HEK293 (cell line): Measurements from ENCODE around the gene REV3L.

Experiments used
- CTCF ChIA-PET: fragments of 350-600 bp; formaldehyde crosslinking; extraction: SDS; loops from one replicate; lab custom pipeline; 2021; ENCODE audit warnings: antibody characterized with exemption; lab: Yijun Ruan, JAX
- POLR2A ChIA-PET: fragments of 300-600 bp; formaldehyde crosslinking; extraction: SDS; loops from one replicate; lab custom pipeline; 2020; ENCODE audit warnings: antibody characterized with exemption, inconsistent platforms; lab: Yijun Ruan, JAX
- H3K27ac ChIP-seq: fragments of 200-500 bp; sonication (Bioruptor generic); 2 replicates; pipeline ENCODE4 v1.5.1; 2014; ENCODE audit warnings: low read depth, low read length, control low read depth, inconsistent platforms; ENCODE audit errors: extremely low read depth
- H3K36me3 ChIP-seq, 2 experiments: fragments of 200-500 bp in 1 of 2; sonication (Bioruptor generic) in 1 of 2; 1 replicate in 1 of 2; 2 replicates in 1 of 2; pipeline ENCODE4 v1.5.1; 2014 to 2017; ENCODE audit warnings: inconsistent platforms in 2 of 2, low read length in 2 of 2; ENCODE audit not compliant: control insufficient read depth in 2 of 2, insufficient read depth in 1 of 2
- H3K4me1 ChIP-seq: fragments of 200-500 bp; sonication (Bioruptor generic); 2 replicates; pipeline ENCODE4 v1.5.1; 2014; ENCODE audit warnings: mild to moderate bottlenecking, low read length, inconsistent platforms; ENCODE audit not compliant: control insufficient read depth, insufficient read depth
- H3K4me3 ChIP-seq: 2 replicates; pipeline ENCODE4 v1.5.1; 2011; ENCODE audit warnings: low read depth, mild to moderate bottlenecking, control low read depth, low read length, moderate library complexity
- H3K9me3 ChIP-seq: fragments of 200-500 bp; sonication (Bioruptor generic); 2 replicates; pipeline ENCODE4 v1.5.1; 2014; ENCODE audit warnings: low read depth, low read length, inconsistent platforms; ENCODE audit not compliant: control insufficient read depth, insufficient read depth
- EGR2 ChIP-seq: fragments of 450-650 bp; formaldehyde crosslinking; IDR thresholded peaks from 2 replicates; pipeline ENCODE4 v1.5.1; 2016; ENCODE audit warnings: low read depth, missing biosample characterization, missing genetic modification characterization
- FEZF1 ChIP-seq: fragments of 450-650 bp; formaldehyde crosslinking; IDR thresholded peaks from 2 replicates; pipeline ENCODE4 v1.5.1; 2016; ENCODE audit warnings: missing biosample characterization, missing genetic modification characterization
- GFI1B ChIP-seq: fragments of 450-650 bp; formaldehyde crosslinking; IDR thresholded peaks from 2 replicates; pipeline ENCODE4 v1.5.1; 2016; ENCODE audit warnings: missing biosample characterization, missing genetic modification characterization
- GLIS2 ChIP-seq: fragments of 450-650 bp; formaldehyde crosslinking; IDR thresholded peaks from 2 replicates; pipeline ENCODE4 v1.5.1; 2016; ENCODE audit warnings: missing biosample characterization, missing genetic modification characterization
- HOXC10 ChIP-seq: sonication (generic); formaldehyde crosslinking; IDR thresholded peaks from 2 replicates; pipeline ENCODE4 v1.8.1; 2023; ENCODE audit warnings: mild to moderate bottlenecking, missing genetic modification reagents
- KLF17 ChIP-seq: fragments of 450-650 bp; formaldehyde crosslinking; IDR thresholded peaks from 2 replicates; pipeline ENCODE4 v1.5.1; 2016; ENCODE audit warnings: missing biosample characterization, missing genetic modification characterization
- MZF1 ChIP-seq: fragments of 450-650 bp; formaldehyde crosslinking; IDR thresholded peaks from 2 replicates; pipeline ENCODE4 v1.5.1; 2017; ENCODE audit warnings: missing biosample characterization, missing genetic modification characterization, borderline replicate concordance
- SP3 ChIP-seq: fragments of 450-650 bp; formaldehyde crosslinking; IDR thresholded peaks from 2 replicates; pipeline ENCODE4 v1.5.1; 2016; ENCODE audit warnings: missing biosample characterization, missing genetic modification characterization
- ZBTB49 ChIP-seq: fragments of 450-650 bp; formaldehyde crosslinking; IDR thresholded peaks from 2 replicates; pipeline ENCODE4 v1.5.1; 2016; ENCODE audit warnings: missing biosample characterization, missing genetic modification characterization, low read depth
- ZFP3 ChIP-seq: fragments of 450-650 bp; formaldehyde crosslinking; IDR thresholded peaks from 2 replicates; pipeline ENCODE4 v1.5.1; 2016; ENCODE audit warnings: low read depth, missing biosample characterization, missing genetic modification characterization
- ZFP41 ChIP-seq: fragments of 450-650 bp; formaldehyde crosslinking; IDR thresholded peaks from 2 replicates; pipeline ENCODE4 v1.5.1; 2016; ENCODE audit warnings: missing biosample characterization, missing genetic modification characterization, borderline replicate concordance
- ZNF280C ChIP-seq: fragments of 450-650 bp; formaldehyde crosslinking; IDR thresholded peaks from 2 replicates; pipeline ENCODE4 v1.5.1; 2016; ENCODE audit warnings: missing biosample characterization, missing genetic modification characterization
- ZNF302 ChIP-seq: fragments of 450-650 bp; formaldehyde crosslinking; IDR thresholded peaks from 2 replicates; pipeline ENCODE4 v1.5.1; 2016; ENCODE audit warnings: missing biosample characterization, missing genetic modification characterization, low read depth
- ZNF555 ChIP-seq: fragments of 450-650 bp; formaldehyde crosslinking; conservative IDR thresholded peaks from 2 replicates; pipeline ENCODE4 v1.5.1; 2017; ENCODE audit warnings: missing biosample characterization, mild to moderate bottlenecking, missing genetic modification characterization, inconsistent platforms
- ZNF621 ChIP-seq: fragments of 450-650 bp; formaldehyde crosslinking; IDR thresholded peaks from 2 replicates; pipeline ENCODE4 v1.5.1; 2017; ENCODE audit warnings: missing biosample characterization, missing genetic modification characterization
- ZNF626 ChIP-seq: fragments of 450-650 bp; sonication (Bioruptor Pico); formaldehyde crosslinking; IDR thresholded peaks from 2 replicates; pipeline ENCODE4 v1.5.1; 2018; ENCODE audit warnings: missing biosample characterization, missing genetic modification characterization, inconsistent platforms
- ZSCAN16 ChIP-seq: fragments of 450-650 bp; formaldehyde crosslinking; IDR thresholded peaks from 2 replicates; pipeline ENCODE4 v1.5.1; 2016; ENCODE audit warnings: missing biosample characterization, missing genetic modification characterization
- ZSCAN30 ChIP-seq: fragments of 450-650 bp; IDR thresholded peaks from 2 replicates; pipeline ENCODE4 v1.5.1; 2018; ENCODE audit warnings: missing biosample characterization, mild to moderate bottlenecking, missing genetic modification characterization, moderate library complexity
- ZSCAN5A ChIP-seq: fragments of 450-650 bp; formaldehyde crosslinking; IDR thresholded peaks from 2 replicates; pipeline ENCODE4 v1.5.1; 2016; ENCODE audit warnings: missing biosample characterization, missing genetic modification characterization
- ZXDB ChIP-seq: fragments of 450-650 bp; formaldehyde crosslinking; IDR thresholded peaks from 2 replicates; pipeline ENCODE4 v1.5.1; 2016; ENCODE audit warnings: missing biosample characterization, missing genetic modification characterization

Gene REV3L

GRCh38 chr6:111277819-111278218, 205.2 kb downstream of the REV3L start (continued):
- no peak for TF ChIP-seq ZNF621 (tag by site-specific recombination)
- TF ChIP-seq SP3 (tag by site-specific recombination): no peak
- no peak for TF ChIP-seq ZXDB
- TF ChIP-seq MZF1 (tag by site-specific recombination): no peak
- TF ChIP-seq EGR2: no peak
- TF ChIP-seq, all 188 proteins: peak for 0

- POLR2A ChIA-PET: no interaction called here
- H3K9me3 ChIP-seq: no peaks in the 10 kb centered on the region
- H3K27ac ChIP-seq: no peak overlapping the region
- peaks cover 43 to 79% of the 10 kb centered on the region in 2 experiments for H3K36me3 ChIP-seq
- TF ChIP-seq ZBTB49 (tag by site-specific recombination) (no peak), ZFP41 (tag by site-specific recombination) (no peak), ZSCAN5A (no peak), ZFP3 (tag by site-specific recombination) (no peak), GLIS2 (no peak), ZSCAN16 (no peak), ZNF626 (tag by site-specific recombination) (no peak), ZNF555 (tag by site-specific recombination) (no peak), FEZF1 (tag by site-specific recombination) (no peak), ZSCAN30 (tag by site-specific recombination) (no peak), ZNF302 (tag by site-specific recombination) (no peak), HOXC10 (CRISPR knock-in tag) (no peak)
- TF ChIP-seq, all 188 proteins: peak for 0
- Histone ChIP-seq H3K4me1 (no peaks in the 10 kb centered on the region), H3K4me3 (no peak overlapping the region)
- CTCF ChIA-PET: interaction anchor here (0.6 to 1.5 kb wide), 3 partner anchors 17 to 453 kb away, joined by 3 to 4 read pairs (median 3); a partner anchor contains a TSS
Observed at GRCh38 chr6:111276736-111277135, 206.3 kb downstream of the REV3L start.

GRCh38 chr6:111276335-111276734, 206.7 kb downstream of the REV3L start:
- POLR2A ChIA-PET: no interaction called here
- H3K4me1 ChIP-seq: no peaks in the 10 kb centered on the region
- H3K27ac ChIP-seq: no peak overlapping the region
- H3K9me3 ChIP-seq: no peaks in the 10 kb centered on the region
- CTCF ChIA-PET: interaction anchor here (1.5 kb wide), 1 partner anchor 17 kb away, joined by 3 read pairs; a partner anchor contains a TSS
- no peak for TF ChIP-seq ZNF280C (tag by site-specific recombination)
- TF ChIP-seq GFI1B (tag by site-specific recombination): no peak
- no peak for TF ChIP-seq KLF17 (tag by site-specific recombination)
- no peak for TF ChIP-seq ZNF621 (tag by site-specific recombination)
- peaks cover 47 to 79% of the 10 kb centered on the region in 2 experiments for H3K36me3 ChIP-seq
- H3K4me3 ChIP-seq: no peak overlapping the region
